HG02798 (cell line): ENCODE data around the gene IGF1R.

Experiments
- ATAC-seq: cut with Tn5 transposase; IDR thresholded peaks from one replicate; pipeline ENCODE4 v1.9.1; 2021; ENCODE audit warnings: mild to moderate bottlenecking; ENCODE audit not compliant: unreplicated experiment, poor library complexity

The IGF1R gene

GRCh38 chr15:98699591-98700424, 51.5 kb downstream of the IGF1R start:
- no peak for ATAC-seq

DNA sequence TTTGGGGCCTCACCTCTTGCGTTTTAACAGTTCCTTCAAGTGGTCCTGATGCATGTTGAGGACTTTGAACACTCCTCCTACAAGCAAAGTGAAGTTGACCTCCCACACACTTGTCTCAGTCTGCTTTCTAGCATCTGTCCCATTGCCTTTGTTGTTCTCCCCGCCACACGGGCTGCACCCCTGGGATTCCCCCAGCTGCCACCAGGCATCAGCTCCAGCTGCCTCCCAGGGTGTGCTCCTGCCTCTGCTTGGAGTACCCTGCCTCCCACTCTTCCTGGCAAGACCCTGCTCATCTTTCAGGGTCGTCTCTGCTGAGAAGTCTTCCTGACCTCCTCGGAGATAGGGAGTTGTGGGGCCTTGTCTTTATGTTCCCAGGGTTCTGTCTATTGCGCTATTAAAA, 52.2 kb downstream of the IGF1R start:
- ATAC-seq = no peak

GRCh38 chr15:98703126-98703685, 54.9 kb downstream of the IGF1R start:
- ATAC-seq = no peak

DNA sequence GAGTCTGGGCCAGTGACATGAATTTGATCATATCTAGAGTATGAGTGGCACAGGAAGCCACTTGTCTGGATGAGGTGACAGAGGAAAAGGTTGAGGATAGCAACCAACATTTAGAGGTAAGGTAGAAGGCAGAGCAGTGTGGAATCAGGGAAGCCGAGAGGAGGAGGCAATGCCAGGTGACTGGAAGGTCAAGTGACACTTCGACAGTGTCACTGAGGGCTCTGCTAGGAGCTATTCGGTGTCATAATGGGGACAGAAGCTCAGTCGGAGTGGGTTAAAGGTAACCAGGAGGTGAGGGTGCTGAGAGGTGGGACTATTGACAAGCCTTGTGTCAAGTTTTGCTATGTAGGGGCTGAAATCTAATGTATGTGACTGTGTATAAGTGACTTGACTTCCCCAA, 56.7 kb downstream of the IGF1R start:
- no peak for ATAC-seq

- ATAC-seq = no peak
Observed at GRCh38 chr15:98706387-98706786, 58.0 kb downstream of the IGF1R start.

DNA sequence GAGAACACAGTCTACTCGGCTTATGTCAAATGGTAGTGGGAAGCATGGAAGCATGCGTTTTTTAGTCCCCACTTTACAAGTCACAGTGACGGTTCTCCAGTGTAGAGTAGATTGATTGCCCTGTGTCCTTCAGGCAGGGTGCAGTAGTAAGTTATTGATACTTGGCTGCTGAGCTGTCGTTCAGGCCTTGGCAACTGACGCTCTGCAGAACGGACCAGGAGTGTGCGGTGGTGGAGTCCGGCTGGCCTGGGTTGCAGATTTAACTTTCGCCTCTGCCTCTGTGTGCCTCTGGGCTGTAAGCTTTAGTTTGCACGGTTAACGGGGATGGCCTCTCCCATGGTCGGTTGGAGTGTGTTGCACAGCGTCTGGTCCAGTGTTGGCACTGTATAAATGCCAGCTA, 58.6 kb downstream of the IGF1R start:
- ATAC-seq = no peak

DNA sequence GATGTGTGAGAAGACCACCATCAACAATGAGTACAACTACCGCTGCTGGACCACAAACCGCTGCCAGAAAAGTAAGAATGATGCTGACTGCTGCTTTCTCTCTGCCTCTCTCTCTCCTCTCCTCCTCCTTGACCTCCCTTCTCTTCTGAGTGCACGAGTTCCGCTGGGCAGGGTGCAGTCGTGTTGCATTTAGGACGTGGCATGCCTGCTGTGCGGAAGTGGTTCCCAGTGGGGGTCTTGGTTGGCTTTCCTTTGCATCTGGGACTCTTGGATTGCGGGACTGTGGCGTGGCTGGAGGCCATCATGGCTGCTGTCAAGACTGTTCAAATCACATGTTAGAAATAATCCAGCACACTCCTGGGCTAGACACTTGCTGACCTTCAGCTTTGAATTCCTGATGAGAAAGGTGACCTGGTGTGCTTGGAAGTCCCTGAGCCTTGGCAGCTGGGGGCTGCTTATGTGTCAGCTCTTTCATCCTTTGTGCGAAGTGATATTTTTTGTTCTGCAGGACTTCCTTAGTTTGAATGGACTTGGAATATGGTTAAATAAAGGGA, 59.8 kb downstream of the IGF1R start:
- no peak for ATAC-seq

- no peak for ATAC-seq
Observed at GRCh38 chr15:98711810-98712209, 63.5 kb downstream of the IGF1R start.

DNA sequence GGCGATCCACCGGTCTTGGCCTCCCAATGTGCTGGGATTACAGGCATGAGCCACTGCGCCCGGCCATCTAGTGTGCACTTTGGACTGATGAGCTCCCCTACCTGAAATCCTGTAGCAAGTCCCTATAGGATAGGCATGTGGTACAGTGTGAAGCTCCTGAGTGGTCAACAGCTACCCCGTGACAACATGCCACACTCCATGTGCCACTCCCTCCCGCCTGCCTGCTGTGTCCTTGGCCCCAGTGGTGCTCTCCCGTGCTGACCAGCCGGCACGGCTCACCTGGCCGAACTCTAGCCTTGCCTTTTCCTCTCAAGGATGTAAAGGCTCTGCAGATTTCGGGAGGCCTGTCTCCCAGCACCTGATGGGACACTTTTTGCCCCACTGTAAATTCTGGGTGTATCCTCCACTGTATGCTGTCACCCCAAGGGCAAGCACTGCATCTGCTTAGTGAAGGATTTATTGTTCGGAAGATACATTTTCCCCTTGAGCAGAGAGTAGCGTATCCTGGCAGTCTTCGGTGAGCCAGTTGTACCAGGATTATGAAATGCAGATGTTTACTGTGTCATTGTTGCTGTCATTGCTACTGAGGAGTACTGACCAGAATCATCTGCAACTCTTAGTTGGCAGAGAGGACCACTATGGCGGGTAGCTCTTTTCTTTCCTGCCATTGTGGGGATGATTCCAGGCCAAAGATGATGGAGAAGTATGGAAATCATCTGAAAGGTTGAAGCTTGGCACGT, 64.7 kb downstream of the IGF1R start:
- no peak for ATAC-seq

DNA sequence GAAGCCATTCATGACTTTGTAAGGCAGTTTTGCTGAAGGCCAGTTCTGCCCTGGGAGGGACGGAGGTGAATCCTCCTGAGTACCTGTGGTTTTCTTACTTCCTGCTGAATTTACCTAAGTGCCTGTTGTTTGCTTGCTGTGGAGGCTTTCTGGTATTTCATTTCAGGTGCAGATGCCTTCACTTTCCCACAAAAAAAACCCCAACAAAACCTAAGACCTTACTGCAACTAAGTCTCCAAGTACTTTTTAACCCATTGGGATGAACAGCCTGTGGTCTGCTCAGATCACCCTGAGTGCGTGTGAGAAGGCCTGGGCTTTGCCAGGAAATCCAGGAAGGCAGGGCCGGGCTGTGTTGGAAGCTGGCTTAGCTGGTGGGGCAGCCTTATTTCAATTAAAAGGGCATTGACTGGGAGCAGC, 65.3 kb downstream of the IGF1R start:
- ATAC-seq = no peak

DNA sequence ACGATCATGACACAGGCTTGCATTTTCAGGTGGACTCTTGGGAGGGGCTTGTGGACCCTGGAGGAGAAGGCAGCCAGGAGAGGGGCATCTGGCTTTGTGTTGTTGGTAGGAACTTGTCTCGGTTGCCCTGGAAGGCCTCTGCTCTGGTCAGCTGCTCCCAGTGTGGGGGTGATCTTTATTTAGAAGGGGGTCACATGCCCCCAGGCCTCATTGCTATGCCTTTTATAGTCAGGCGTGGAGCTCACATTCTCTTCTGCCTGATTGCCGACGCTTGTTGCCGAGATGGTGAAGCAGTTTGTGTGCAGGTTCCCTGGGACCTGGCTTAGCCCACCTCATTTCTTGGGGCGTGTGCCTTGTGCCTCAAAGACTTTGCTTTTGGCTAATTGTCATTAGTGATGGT, 66.6 kb downstream of the IGF1R start:
- ATAC-seq = no peak

- ATAC-seq = no peak
Observed at GRCh38 chr15:98715401-98715800, 67.1 kb downstream of the IGF1R start.

DNA sequence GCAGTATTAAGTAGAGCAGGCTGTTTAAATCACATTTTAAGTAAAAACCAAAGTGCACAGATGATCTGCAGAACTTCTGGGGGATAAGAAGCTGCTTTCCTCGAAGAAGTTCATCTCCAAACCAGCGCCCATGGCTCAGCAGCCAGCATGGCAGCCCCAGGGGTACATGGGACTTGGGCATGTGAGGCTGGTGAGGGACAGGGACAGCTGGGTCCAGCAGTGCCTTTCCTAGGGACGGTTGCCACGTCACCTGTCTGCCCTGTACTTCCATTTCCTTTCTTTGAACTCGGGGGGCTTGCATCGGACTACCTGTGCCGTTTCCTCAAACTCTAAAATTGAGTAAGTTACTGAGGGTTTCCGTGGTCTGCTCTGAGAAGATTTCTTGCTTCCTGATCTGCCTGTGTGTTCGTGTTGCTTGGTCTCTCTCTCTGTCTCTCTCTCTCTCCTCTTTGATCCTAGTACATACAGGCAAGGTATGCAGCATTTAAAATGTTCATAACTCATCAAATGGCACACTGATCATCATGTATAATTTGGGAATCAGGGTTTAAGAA, 67.6 kb downstream of the IGF1R start:
- no peak for ATAC-seq

- no peak for ATAC-seq
Observed at GRCh38 chr15:98717371-98717770, 69.0 kb downstream of the IGF1R start.

- ATAC-seq = no peak
Observed at GRCh38 chr15:98717942-98718341, 69.6 kb downstream of the IGF1R start.

- ATAC-seq = no peak
Observed at GRCh38 chr15:98718426-98719136, 70.2 kb downstream of the IGF1R start.

- ATAC-seq = no peak
Observed at GRCh38 chr15:98719137-98719740, 70.9 kb downstream of the IGF1R start.

- ATAC-seq = no peak
Observed at GRCh38 chr15:98720031-98720430, 71.7 kb downstream of the IGF1R start.

- no peak for ATAC-seq
Observed at GRCh38 chr15:98720577-98721565, 72.5 kb downstream of the IGF1R start.
